Spleen (tissue), 7 donors: ENCODE data around the gene PRSS56.

Source experiments
- POLR2AphosphoS5 ChIP-seq, 3 donors: sonication (generic); formaldehyde crosslinking; IDR thresholded peaks; one replicate each; pipeline ENCODE4 v1.5.1; 2017; ENCODE audit warnings: antibody characterized with exemption in 3 of 3
- TF ChIP-seq, protein P1 (sequence below), 11 experiments: fragments of 200-600 bp in 7 of 11; fragments of 450-650 bp in 4 of 11; sonication (generic) in 4 of 11; IDR thresholded peaks in 8 of 11; conservative IDR thresholded peaks in 3 of 11; 1 replicate in 7 of 11; 2 replicates in 4 of 11; pipeline versions ENCODE4 v1.4.0 to v1.8.0; 2016 to 2021; ENCODE audit warnings: antibody characterized with exemption in 11 of 11, inconsistent platforms in 4 of 11, mild to moderate bottlenecking in 1 of 11
- donor health status: DM: no; HTN: no; CAD: no; lungs with moderate emphysema.
- donor health status: DM: no; HTN: no; CAD: no.
- donor health status: DM: no; HTN: no; CAD: no.

DNA sequence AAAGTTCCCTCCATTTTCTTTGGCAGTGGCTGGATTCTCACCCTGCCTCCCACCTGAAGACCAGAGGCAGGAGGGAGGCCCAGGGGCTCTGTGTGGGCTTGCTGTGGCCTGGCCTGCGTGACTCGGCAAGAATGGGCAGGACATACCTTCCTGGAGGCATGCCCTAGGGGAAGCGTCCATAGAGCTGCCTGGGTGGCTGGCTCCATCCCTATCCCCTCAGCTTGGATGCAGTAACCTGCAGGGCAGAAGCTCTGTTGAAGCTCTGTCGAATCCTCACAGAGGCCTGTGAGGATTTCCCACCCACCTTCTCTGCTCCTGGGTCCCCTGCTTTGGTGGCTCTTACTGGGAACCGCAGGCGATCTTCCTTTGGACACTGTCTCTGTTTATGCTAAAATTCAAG lies 1.3 kb upstream of the PRSS56 start:
- TF ChIP-seq POLR2AphosphoS5 (IDR thresholded peaks at IDR 0.05) = no peak
- TF ChIP-seq, protein P1, sequence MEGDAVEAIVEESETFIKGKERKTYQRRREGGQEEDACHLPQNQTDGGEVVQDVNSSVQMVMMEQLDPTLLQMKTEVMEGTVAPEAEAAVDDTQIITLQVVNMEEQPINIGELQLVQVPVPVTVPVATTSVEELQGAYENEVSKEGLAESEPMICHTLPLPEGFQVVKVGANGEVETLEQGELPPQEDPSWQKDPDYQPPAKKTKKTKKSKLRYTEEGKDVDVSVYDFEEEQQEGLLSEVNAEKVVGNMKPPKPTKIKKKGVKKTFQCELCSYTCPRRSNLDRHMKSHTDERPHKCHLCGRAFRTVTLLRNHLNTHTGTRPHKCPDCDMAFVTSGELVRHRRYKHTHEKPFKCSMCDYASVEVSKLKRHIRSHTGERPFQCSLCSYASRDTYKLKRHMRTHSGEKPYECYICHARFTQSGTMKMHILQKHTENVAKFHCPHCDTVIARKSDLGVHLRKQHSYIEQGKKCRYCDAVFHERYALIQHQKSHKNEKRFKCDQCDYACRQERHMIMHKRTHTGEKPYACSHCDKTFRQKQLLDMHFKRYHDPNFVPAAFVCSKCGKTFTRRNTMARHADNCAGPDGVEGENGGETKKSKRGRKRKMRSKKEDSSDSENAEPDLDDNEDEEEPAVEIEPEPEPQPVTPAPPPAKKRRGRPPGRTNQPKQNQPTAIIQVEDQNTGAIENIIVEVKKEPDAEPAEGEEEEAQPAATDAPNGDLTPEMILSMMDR (IDR thresholded peaks at IDR 0.05 in 8 of 11, conservative IDR thresholded peaks at IDR 0.05 in 3 of 11) = no peak
